Measurements from ENCODE around the gene MRTO4.
"Not testable (repeated sequence)": the region's sequence is repeated elsewhere in the genome, so short reads cannot be mapped to it uniquely, and the experiment has no call there.

Gene MRTO4

DNA sequence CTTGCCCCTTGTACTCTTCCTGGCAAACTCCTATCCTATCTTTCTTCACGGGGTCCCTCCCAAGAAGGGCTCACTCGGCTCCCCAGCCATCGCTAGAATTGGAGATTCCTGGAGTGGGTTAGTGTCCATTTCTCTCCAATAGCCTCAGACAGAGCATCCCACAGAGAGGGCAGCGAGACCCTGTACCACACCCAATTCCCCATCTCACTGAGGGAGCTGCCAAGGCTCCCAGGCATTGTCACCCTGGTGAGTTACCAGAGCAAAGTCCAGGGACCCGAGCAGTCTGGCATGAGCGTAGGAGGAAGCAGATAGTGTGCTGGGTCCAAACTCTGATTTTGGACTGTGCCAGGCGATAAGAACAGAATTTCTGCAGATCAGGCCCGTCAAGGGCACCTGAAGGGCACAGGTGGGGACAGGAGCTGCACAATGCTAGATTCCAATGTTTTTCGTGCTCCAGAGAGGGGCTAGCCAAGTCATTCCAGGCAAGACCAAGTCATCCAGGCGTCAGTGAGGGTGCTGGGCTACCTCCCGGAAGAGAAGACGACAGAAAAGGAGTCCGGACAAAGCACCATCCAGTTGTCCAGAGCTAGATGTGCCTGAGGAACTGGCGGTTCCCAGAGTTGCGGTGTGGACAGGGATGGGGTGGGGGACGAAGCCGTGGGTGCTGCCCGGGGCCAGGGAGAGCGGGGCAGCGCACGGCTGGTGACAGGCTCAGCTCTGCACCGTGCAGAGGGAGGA lies 21.7 kb downstream of the MRTO4 start:
- DNase-seq, result no peak

- not testable (repeated sequence) for DNase-seq
Observed at GRCh38 chr1:19273844-19274531, 22.4 kb downstream of the MRTO4 start.

GRCh38 chr1:19274636-19275035 lies 23.0 kb downstream of the MRTO4 start:
- no peak for DNase-seq

- DNase-seq, result no peak
Observed at GRCh38 chr1:19283891-19284290, 32.3 kb downstream of the MRTO4 start.

GRCh38 chr1:19284881-19285280 lies 33.3 kb downstream of the MRTO4 start:
- DNase-seq, result no peak

DNA sequence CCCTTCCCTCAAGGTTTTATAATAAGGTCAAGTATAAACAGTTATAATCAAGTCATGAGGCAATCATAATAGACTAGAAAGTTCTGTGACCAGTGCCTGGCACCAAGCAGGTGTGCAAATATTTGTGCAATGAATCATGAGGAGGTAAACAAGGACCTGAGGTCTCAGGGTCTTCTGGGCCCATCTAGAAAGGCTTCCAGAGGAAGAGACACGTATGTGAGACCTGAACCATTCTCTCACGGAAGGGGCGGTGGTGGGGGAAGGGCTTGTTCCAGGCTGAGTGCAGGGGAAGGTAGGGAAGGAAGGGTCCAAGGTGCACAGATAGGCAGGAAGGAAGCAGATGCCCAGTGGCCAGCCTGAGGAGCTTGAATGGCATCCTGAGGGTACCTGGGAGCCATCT lies 33.8 kb downstream of the MRTO4 start:
- DNase-seq, result not testable (repeated sequence)

DNA sequence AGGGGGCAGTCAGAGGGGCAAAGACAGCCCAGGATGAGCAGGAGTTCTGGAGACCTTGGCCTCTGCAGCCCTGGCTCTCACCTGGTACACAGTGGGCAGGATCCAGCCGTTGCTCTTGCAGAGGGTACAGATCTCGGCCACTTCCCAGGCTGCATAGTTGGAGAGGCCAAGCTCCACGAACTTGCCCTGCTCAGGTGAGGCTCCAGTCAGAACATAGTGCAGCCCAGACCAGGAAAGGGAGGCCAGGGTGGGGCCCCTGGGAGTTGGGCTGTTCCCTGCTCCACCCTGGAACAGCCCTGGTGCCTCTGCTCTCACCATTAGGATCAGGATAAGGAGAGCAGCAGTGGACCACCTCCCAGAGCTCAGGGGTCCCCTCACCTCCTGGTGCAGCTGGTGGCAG lies 34.2 kb downstream of the MRTO4 start:
- DNase-seq, result not testable (repeated sequence)

- DNase-seq, result no peak
Observed at GRCh38 chr1:19287436-19288185, 36.0 kb downstream of the MRTO4 start.

DNA sequence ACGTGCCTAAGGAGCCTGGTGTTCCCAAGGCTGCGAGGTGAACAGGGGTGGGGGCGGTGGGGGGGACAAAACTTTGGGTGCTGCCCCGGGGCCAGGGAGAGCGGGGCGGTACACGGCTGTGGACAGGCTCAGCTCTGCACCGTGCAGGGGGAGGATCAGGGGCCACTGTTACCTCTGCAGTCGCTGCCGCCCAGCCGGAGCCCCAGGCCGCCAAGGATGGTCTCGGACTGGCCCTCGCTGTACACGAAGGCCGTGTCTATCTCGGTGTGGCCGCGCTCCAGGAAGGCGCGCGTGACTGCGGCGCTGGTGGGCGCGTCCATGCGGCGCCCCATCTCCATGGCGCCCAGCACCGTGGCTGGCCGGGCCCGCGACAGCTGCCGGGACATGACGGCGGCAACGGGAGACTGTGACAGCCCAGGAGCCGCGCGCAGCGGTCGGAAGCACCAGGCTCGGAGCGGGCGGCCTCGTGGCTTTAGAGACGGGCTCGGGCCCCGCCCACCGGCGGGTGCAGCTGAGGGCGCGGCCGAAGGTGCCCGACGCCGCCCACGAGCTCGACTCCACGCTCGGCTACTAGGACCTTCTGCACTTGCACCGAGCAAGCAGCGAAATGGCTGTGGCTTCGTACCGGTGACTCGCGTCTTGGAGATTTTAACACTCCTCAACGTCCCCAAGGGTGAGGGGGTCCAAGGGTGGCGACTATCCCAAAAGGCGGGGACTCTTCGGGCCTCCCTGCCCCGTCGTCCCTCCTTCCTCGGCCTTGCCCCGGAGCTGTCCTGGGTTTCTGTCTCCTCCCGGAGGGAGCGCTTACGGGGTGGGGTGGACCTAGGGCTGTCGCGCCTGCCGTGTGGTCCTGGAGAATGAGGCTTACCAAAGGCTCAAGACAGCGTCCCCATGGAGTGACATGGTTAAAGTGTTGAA lies 37.0 kb downstream of the MRTO4 start, which contains the start of gene AKR7A3:
AKR7A3 (minus strand) TSS at position 447 of the 918 bp plus-strand sequence; CDS start at position 386, 61 bp downstream.
- peak in 1 of 2 experiments; percentile 47 for DNase-seq

DNA sequence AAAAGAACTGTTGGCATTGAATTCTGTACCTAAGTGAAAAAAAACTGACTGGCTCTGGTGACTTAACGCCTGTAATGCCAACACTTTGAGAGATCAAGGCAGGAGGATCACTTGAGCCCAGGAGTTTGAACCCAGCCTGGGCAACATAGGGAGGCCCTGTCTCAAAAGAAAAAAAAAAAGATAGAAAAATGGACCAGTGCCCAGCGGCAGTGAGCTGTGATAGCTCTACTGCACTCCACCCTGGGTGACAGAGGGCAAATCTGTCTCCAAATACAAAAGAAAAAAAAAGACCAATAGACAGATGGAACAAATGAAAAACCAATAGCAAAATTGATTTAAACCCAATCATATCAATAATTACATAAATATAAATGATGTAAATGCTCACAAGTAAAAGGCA lies 37.6 kb downstream of the MRTO4 start:
- no peak for DNase-seq

DNA sequence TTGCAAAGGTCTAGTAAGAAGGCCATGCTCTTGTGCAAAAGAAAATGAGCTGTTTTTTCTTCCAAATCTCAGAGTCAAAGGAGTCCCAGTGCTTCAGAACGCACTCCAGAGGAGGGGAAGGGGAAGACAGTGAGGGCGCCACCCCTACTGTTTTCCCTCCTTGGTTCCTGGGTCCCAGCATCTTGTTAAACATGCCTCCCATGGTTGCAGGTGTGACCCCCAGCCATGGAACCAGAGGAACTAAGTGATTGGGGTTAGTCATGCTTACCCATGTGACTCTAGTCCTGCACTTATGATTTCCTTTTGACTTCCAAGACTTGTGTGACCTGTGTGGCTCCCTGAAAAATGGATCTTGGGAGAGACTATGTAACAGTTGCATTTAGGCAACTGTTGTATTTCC lies 43.0 kb downstream of the MRTO4 start:
- no peak for DNase-seq

DNA sequence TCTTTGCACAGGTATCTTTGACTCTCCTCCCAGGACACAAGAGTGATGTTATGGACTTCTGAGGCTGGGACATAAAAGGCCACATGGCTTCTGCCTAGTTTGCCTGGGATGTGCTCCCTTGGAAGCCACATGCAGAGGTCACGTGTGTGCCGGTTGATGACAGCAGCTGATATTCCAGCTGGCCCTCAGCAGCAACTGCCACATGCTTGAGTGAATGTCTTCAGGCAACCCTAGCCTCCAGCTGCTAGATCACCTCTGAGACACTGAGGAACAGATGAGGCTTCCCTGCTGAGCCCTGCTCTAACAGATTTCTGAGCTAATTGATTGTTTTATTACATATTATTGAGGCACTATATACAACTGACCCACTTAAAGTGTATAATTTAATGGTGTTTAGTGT lies 48.6 kb downstream of the MRTO4 start:
- no peak for DNase-seq

DNA sequence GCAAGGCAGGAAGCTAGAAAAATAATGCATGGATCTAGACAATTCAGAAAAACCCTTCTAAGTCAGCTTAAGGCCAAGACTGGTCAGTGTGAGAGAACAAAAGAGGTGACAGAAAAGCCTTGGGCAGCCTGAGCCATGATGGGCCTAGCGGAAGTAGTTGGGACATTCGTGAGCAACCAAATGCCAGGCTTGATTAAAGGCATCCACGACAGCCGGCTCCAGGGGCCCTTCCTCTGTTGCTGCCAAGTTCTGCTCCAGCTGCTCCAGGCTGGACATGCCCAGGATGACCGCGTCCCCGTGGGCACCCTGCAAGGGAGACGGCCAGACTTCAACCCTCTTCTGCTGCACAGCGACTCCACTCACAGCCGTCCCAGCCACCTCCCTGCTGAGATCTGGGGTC lies 52.5 kb downstream of the MRTO4 start:
- not testable (repeated sequence) for DNase-seq

DNA sequence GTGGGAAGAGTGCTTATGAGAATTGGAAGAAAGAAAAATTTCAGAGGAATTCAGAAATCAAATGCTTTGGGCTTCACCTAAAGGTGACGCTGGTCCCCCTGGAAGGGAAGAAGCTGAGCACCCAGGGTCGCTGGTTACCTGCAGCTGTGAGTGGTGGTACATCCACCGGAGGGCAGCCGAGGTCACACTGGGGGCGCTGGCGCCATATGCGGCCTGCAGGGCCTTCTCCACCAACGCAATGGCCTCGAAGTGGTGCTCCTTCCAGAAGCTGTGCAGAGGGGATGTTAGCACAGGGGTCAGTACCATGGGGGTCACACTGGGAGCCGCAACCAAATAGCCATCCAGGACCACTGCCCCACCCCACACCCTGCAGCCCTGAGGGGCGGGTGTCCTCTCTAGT lies 54.3 kb downstream of the MRTO4 start:
- DNase-seq, result no peak

GRCh38 chr1:19306941-19307340 lies 55.3 kb downstream of the MRTO4 start:
- no peak for DNase-seq

- DNase-seq, result no peak
Observed at GRCh38 chr1:19307794-19308508, 56.3 kb downstream of the MRTO4 start.

DNA sequence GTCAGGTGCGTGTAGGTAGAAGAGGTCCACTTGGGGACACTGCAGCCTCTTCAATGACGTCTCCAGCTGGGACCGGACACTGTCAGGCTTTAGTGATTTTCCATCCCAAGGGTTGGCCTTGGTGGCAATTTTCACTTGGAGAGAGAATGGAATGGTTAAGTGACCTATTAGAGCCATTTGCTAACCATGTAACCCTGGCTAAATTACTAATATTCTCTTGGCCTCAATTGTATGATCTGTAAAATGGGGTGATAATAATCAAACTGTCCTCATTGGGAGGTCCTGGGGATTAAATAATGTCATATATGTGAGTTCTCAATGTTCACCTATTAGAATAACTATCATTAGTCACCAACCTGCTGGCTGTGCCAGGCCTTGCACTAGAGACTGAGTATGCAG lies 56.9 kb downstream of the MRTO4 start:
- DNase-seq, result no peak

DNA sequence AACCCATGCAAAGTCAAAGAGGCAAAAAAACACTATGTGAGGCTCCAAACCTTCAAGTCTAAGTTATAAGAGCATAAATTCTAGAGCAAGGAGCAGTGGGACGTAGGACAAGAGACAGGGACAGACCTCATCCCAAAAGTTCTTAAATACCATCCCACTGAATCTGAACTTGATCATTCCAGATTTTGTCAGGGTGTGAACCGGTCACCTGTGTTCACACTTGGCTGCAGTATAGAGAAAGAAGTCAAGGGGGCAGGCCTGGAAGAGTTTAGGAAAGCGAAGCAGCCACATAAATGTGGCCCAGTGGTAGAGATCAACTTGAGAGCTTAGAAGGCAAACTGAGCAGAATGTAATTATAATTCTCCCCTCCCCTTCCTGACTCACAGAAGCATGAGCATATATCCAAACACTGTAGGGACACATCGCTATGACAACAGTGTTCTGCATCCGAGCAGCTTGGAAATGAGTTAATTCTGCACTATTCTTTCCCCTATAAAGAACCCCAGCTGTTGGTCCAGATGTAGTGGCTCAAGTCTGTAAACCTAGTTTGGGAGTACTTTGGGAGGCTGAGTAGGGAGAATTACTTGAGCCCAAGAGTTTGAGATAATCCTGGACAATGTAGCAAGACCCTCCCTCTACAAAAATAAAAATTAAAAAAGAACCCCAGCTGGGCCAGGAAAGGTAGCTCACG lies 57.7 kb downstream of the MRTO4 start:
- DNase-seq, result no peak
